ENCODE measurements around the gene ZNF598. TPM values are rescaled to one million over a fixed set of nuclear protein-coding genes. Genes with fewer than 3 reads are reported as not detected.
A peak's percentile ranks its signal among the peaks of the same experiment; 100 is the strongest.

Gene ZNF598
- total and polyA plus RNA-seq, 2 experiments from 2014 or later, result 8.5 to 48.6 TPM

GRCh38 chr16:2046893-2047329 lies 37.3 kb upstream of the ZNF598 start:
- no peaks in the 10 kb centered on the region for H4K20me1 ChIP-seq (replicated peaks; ENCODE audit: insufficient read depth)
- 0 out of 2 replicates have a peak, but pooled peaks cover 5% of the 10 kb centered on the region for H3F3A ChIP-seq (replicated peaks; ENCODE audit: low read depth)
- peak overlapping the region; percentile 99 for H3K4me2 ChIP-seq
- peaks cover 22% of the 10 kb centered on the region for H3K79me2 ChIP-seq (replicated peaks; ENCODE audit: insufficient read depth)
- DNase-seq (ENCODE audit: low spot score) (no peak), ATAC-seq (peak; percentile 12)
- no peaks in the 10 kb centered on the region for H3K27me3 ChIP-seq (ENCODE audit: insufficient read depth)
- TF ChIP-seq ZNF331 (CRISPR knock-in tag; IDR thresholded peaks at IDR 0.05; ENCODE audit: low read depth), result no peak
- TF ChIP-seq STAT1 (IDR thresholded peaks at IDR 0.05; ENCODE audit: unreplicated experiment), result no peak
- TF ChIP-seq REST (IDR thresholded peaks at IDR 0.05; ENCODE audit: unreplicated experiment), result no peak
- no peak for TF ChIP-seq CTCF (conservative IDR thresholded peaks at IDR 0.05; ENCODE audit: low read depth in 2 of 2)
- no peak for TF ChIP-seq POLR2AphosphoS5 (IDR thresholded peaks at IDR 0.05; ENCODE audit: low read depth)
- TF ChIP-seq ZNF114 (CRISPR knock-in tag; IDR thresholded peaks at IDR 0.05), result no peak
- TF ChIP-seq ETS1 (IDR thresholded peaks at IDR 0.05), result no peak
- no peak for TF ChIP-seq EZH2 (IDR thresholded peaks at IDR 0.05; ENCODE audit: low read depth, unreplicated experiment)
- no peak for TF ChIP-seq ZNF462 (CRISPR knock-in tag; IDR thresholded peaks at IDR 0.05)
- TF ChIP-seq JUNB (IDR thresholded peaks at IDR 0.05; ENCODE audit: unreplicated experiment), result no peak
- no peak for TF ChIP-seq NANOG (IDR thresholded peaks at IDR 0.05; ENCODE audit: borderline replicate concordance)
- TF ChIP-seq EZH2phosphoT487 (IDR thresholded peaks at IDR 0.05; ENCODE audit: unreplicated experiment), result no peak
- TF ChIP-seq CREB1 (CRISPR knock-in tag; IDR thresholded peaks at IDR 0.05; ENCODE audit: low read depth), result no peak
- Mint-ChIP-seq H3K9me3 (no peaks in the 10 kb centered on the region), H3K4me1 (peaks cover 8% of the 10 kb centered on the region), H3K27ac (peak overlapping the region; percentile 61; the same call in 1 of the 2 replicates), H3K27me3 (ENCODE audit: insufficient read depth, low read depth, poor library complexity) (peaks cover 12% of the 10 kb centered on the region), H3K36me3 (ENCODE audit: low read depth) (peaks cover 7% of the 10 kb centered on the region; the same call in 2 of the 3 replicates), H3K4me3 (peak overlapping the region; percentile 92)
- H3K27ac ChIP-seq (ENCODE audit: low read depth), result no peak overlapping the region
- peak overlapping the region; percentile 97 for H2AFZ ChIP-seq
- no peaks in the 10 kb centered on the region for H3K9me2 ChIP-seq (ENCODE audit: insufficient read depth)
- peak overlapping the region; percentile 97 for H3K4me3 ChIP-seq
- no peaks in the 10 kb centered on the region for H3K36me3 ChIP-seq (ENCODE audit: insufficient read depth)
- H3K4me1 ChIP-seq (ENCODE audit: insufficient read depth), result peaks cover 10% of the 10 kb centered on the region; the same call in 1 of the 2 replicates

All from GM23338 (cell line).